Immature natural killer cell (primary cell): ENCODE measurements around the gene WFIKKN1. TPM values are rescaled to one million over a fixed set of nuclear protein-coding genes. Genes with fewer than 3 reads are reported as not detected.

ENCODE experiments used
- DNase-seq, 3 donors: peaks; one replicate each; pipeline ENCODE4 v3.0.0; 2022; ENCODE audit warnings: mixed read lengths in 1 of 3
- H3K27ac Mint-ChIP-seq, 6 donors: one replicate each; pipeline ENCODE4 v1.8.0; 2020; ENCODE audit warnings: mixed read lengths in 6 of 6, mild to moderate bottlenecking in 5 of 6, inconsistent platforms in 4 of 6, moderate library complexity in 3 of 6
- H3K27me3 Mint-ChIP-seq, 3 donors: one replicate each; pipeline ENCODE4 v1.8.0; 2020 to 2021; ENCODE audit warnings: low read depth in 3 of 3, mild to moderate bottlenecking in 3 of 3, mixed read lengths in 3 of 3, moderate library complexity in 3 of 3, inconsistent platforms in 1 of 3
- H3K36me3 Mint-ChIP-seq, 3 donors: one replicate each; pipeline ENCODE4 v1.8.0; 2020; ENCODE audit warnings: mixed read lengths in 3 of 3, inconsistent platforms in 2 of 3, mild to moderate bottlenecking in 2 of 3
- H3K4me1 Mint-ChIP-seq, 2 donors: one replicate each; pipeline ENCODE4 v1.8.0; 2020; ENCODE audit warnings: inconsistent platforms in 2 of 2, mild to moderate bottlenecking in 2 of 2, mixed read lengths in 2 of 2, moderate library complexity in 1 of 2
- H3K4me3 Mint-ChIP-seq, 5 donors: one replicate each; pipeline ENCODE4 v1.8.0; 2020; ENCODE audit warnings: mild to moderate bottlenecking in 5 of 5, mixed read lengths in 5 of 5, inconsistent platforms in 3 of 5, moderate library complexity in 3 of 5
- H3K9me3 Mint-ChIP-seq, 6 donors: one replicate each; pipeline ENCODE4 v1.8.0; 2020; ENCODE audit warnings: mild to moderate bottlenecking in 6 of 6, mixed read lengths in 6 of 6, inconsistent platforms in 4 of 6, moderate library complexity in 3 of 6
- polyA plus RNA-seq, 3 donors: library from polyadenylated mRNA; unstranded; fragments of 300-500 nt; fragmentation: Illumina TruSeq; gene quantifications; one replicate each; pipeline ENCODE4 v1.2.3, GENCODE V29; 2021

WFIKKN1 gene
- polyA plus RNA-seq, 3 donors from 2014 or later = 0.17 to 0.19 TPM; not detected in 1

GRCh38 chr16:621526-622105 lies 9.2 kb upstream of the WFIKKN1 start:
- no peak for DNase-seq
- Mint-ChIP-seq H3K9me3 (no peaks in the 10 kb centered on the region), H3K36me3 (no peaks in the 10 kb centered on the region), H3K27me3 (peaks cover 0 to 2% (median 0%) of the 10 kb centered on the region in 3 donors), H3K4me3 (no peak overlapping the region), H3K4me1 (peaks cover 0 to 2% of the 10 kb centered on the region in 2 donors), H3K27ac (no peak overlapping the region)

GRCh38 chr16:622920-623280 lies 7.9 kb upstream of the WFIKKN1 start:
- H3K4me3 Mint-ChIP-seq = no peak overlapping the region
- DNase-seq = no peak
- peaks cover 0 to 2% (median 0%) of the 10 kb centered on the region in 3 donors for H3K27me3 Mint-ChIP-seq
- H3K27ac Mint-ChIP-seq = no peak overlapping the region
- peaks cover 0 to 2% of the 10 kb centered on the region in 2 donors for H3K4me1 Mint-ChIP-seq
- H3K36me3 Mint-ChIP-seq = no peaks in the 10 kb centered on the region
- H3K9me3 Mint-ChIP-seq = no peaks in the 10 kb centered on the region

- DNase-seq = no peak
- peaks cover 0 to 2% (median 0%) of the 10 kb centered on the region in 3 donors for H3K27me3 Mint-ChIP-seq
- no peak overlapping the region for H3K27ac Mint-ChIP-seq
- H3K9me3 Mint-ChIP-seq = no peaks in the 10 kb centered on the region
- no peak overlapping the region for H3K4me3 Mint-ChIP-seq
- peaks cover 0 to 5% (median 0%) of the 10 kb centered on the region in 3 donors for H3K36me3 Mint-ChIP-seq
- H3K4me1 Mint-ChIP-seq = peaks cover 0 to 2% of the 10 kb centered on the region in 2 donors
These were observed 6.2 kb upstream of the WFIKKN1 start for GRCh38 chr16:624526-625070.

- Mint-ChIP-seq H3K9me3 (no peaks in the 10 kb centered on the region), H3K4me1 (peaks cover 0 to 2% of the 10 kb centered on the region in 2 donors), H3K27me3 (peaks cover 0 to 2% (median 0%) of the 10 kb centered on the region in 3 donors), H3K4me3 (no peak overlapping the region), H3K27ac (no peak overlapping the region), H3K36me3 (peaks cover 0 to 5% (median 0%) of the 10 kb centered on the region in 3 donors)
- no peak for DNase-seq
These were observed 5.4 kb upstream of the WFIKKN1 start for GRCh38 chr16:625117-625976.

GRCh38 chr16:625977-626765 lies 4.6 kb upstream of the WFIKKN1 start:
- Mint-ChIP-seq H3K9me3 (no peaks in the 10 kb centered on the region), H3K4me3 (no peak overlapping the region), H3K4me1 (peaks cover 0 to 2% of the 10 kb centered on the region in 2 donors), H3K36me3 (peaks cover 0 to 5% (median 0%) of the 10 kb centered on the region in 3 donors), H3K27me3 (peaks cover 0 to 2% (median 0%) of the 10 kb centered on the region in 3 donors), H3K27ac (no peak overlapping the region)
- DNase-seq = no peak

- no peaks in the 10 kb centered on the region for H3K27me3 Mint-ChIP-seq
- peaks cover 0 to 2% of the 10 kb centered on the region in 2 donors for H3K4me1 Mint-ChIP-seq
- no peak overlapping the region for H3K4me3 Mint-ChIP-seq
- no peak for DNase-seq
- peaks cover 0 to 5% (median 0%) of the 10 kb centered on the region in 3 donors for H3K36me3 Mint-ChIP-seq
- H3K9me3 Mint-ChIP-seq = no peaks in the 10 kb centered on the region
- H3K27ac Mint-ChIP-seq = no peak overlapping the region
These were observed 3.9 kb upstream of the WFIKKN1 start for GRCh38 chr16:626787-627453.

- Mint-ChIP-seq H3K27ac (no peak overlapping the region), H3K9me3 (no peaks in the 10 kb centered on the region), H3K4me3 (no peak overlapping the region), H3K27me3 (no peaks in the 10 kb centered on the region), H3K4me1 (peaks cover 0 to 2% of the 10 kb centered on the region in 2 donors), H3K36me3 (peaks cover 0 to 5% (median 0%) of the 10 kb centered on the region in 3 donors)
- no peak for DNase-seq
These were observed 3.1 kb upstream of the WFIKKN1 start for GRCh38 chr16:627454-628239.

- Mint-ChIP-seq H3K36me3 (peaks cover 0 to 5% (median 0%) of the 10 kb centered on the region in 3 donors), H3K27me3 (no peaks in the 10 kb centered on the region), H3K4me1 (peaks cover 0 to 2% of the 10 kb centered on the region in 2 donors), H3K27ac (no peak overlapping the region), H3K9me3 (no peaks in the 10 kb centered on the region), H3K4me3 (no peak overlapping the region)
- no peak for DNase-seq
These were observed 2.3 kb upstream of the WFIKKN1 start for GRCh38 chr16:628321-629061.

GRCh38 chr16:629185-629832 lies 1.5 kb upstream of the WFIKKN1 start:
- H3K27me3 Mint-ChIP-seq = no peaks in the 10 kb centered on the region
- peaks cover 0 to 5% (median 0%) of the 10 kb centered on the region in 3 donors for H3K36me3 Mint-ChIP-seq
- no peak for DNase-seq
- H3K4me3 Mint-ChIP-seq = no peak overlapping the region
- no peaks in the 10 kb centered on the region for H3K9me3 Mint-ChIP-seq
- no peaks in the 10 kb centered on the region for H3K4me1 Mint-ChIP-seq
- no peak overlapping the region for H3K27ac Mint-ChIP-seq

- no peak overlapping the region for H3K4me3 Mint-ChIP-seq
- H3K4me1 Mint-ChIP-seq = peaks cover 0 to 1% of the 10 kb centered on the region in 2 donors
- DNase-seq = no peak
- H3K9me3 Mint-ChIP-seq = no peaks in the 10 kb centered on the region
- no peak overlapping the region for H3K27ac Mint-ChIP-seq
- H3K27me3 Mint-ChIP-seq = no peaks in the 10 kb centered on the region
- peaks cover 0 to 5% (median 0%) of the 10 kb centered on the region in 3 donors for H3K36me3 Mint-ChIP-seq
These were observed 944 bp upstream of the WFIKKN1 start for GRCh38 chr16:629833-630248.

GRCh38 chr16:630249-630814 lies 453 bp upstream of the WFIKKN1 start:
- no peak overlapping the region for H3K4me3 Mint-ChIP-seq
- DNase-seq = no peak
- H3K9me3 Mint-ChIP-seq = no peaks in the 10 kb centered on the region
- peaks cover 0 to 5% (median 0%) of the 10 kb centered on the region in 3 donors for H3K36me3 Mint-ChIP-seq
- no peak overlapping the region for H3K27ac Mint-ChIP-seq
- H3K27me3 Mint-ChIP-seq = no peaks in the 10 kb centered on the region
- peaks cover 0 to 1% of the 10 kb centered on the region in 2 donors for H3K4me1 Mint-ChIP-seq
